ENCODE results near the gene DISP1. TPM values are rescaled to one million over a fixed set of nuclear protein-coding genes. Genes with fewer than 3 reads are reported as not detected.
A peak's percentile ranks its signal among the peaks of the same experiment; 100 is the strongest.

Gene DISP1, protein sequence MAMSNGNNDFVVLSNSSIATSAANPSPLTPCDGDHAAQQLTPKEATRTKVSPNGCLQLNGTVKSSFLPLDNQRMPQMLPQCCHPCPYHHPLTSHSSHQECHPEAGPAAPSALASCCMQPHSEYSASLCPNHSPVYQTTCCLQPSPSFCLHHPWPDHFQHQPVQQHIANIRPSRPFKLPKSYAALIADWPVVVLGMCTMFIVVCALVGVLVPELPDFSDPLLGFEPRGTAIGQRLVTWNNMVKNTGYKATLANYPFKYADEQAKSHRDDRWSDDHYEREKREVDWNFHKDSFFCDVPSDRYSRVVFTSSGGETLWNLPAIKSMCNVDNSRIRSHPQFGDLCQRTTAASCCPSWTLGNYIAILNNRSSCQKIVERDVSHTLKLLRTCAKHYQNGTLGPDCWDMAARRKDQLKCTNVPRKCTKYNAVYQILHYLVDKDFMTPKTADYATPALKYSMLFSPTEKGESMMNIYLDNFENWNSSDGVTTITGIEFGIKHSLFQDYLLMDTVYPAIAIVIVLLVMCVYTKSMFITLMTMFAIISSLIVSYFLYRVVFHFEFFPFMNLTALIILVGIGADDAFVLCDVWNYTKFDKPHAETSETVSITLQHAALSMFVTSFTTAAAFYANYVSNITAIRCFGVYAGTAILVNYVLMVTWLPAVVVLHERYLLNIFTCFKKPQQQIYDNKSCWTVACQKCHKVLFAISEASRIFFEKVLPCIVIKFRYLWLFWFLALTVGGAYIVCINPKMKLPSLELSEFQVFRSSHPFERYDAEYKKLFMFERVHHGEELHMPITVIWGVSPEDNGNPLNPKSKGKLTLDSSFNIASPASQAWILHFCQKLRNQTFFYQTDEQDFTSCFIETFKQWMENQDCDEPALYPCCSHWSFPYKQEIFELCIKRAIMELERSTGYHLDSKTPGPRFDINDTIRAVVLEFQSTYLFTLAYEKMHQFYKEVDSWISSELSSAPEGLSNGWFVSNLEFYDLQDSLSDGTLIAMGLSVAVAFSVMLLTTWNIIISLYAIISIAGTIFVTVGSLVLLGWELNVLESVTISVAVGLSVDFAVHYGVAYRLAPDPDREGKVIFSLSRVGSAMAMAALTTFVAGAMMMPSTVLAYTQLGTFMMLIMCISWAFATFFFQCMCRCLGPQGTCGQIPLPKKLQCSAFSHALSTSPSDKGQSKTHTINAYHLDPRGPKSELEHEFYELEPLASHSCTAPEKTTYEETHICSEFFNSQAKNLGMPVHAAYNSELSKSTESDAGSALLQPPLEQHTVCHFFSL (N-terminal part only)
- total RNA-seq (2013; cell fraction: nucleolus; rRNA removed) = 6.0 and 8.6 TPM in 2 replicates
- total RNA-seq (2014; rRNA removed) (0.34 and 0.82 TPM in 2 replicates), total RNA-seq (2014; rRNA removed; fragmentation: Illumina TruSeq; extraction: Trizol) (0.55 and 0.72 TPM in 2 replicates), total RNA-seq (2021) (0.72 and 0.96 TPM in 2 replicates), polyA plus RNA-seq (2011; rRNA removed) (1.3 TPM in 2 replicates), polyA plus RNA-seq (2014; fragmentation: Illumina TruSeq; extraction: Trizol) (0.65 and 0.76 TPM in 2 replicates), polyA plus RNA-seq (2014; fragmentation: Nextera tagmentation; extraction: Ambion mirVana) (under 1 TPM; 0.11 to 0.37 TPM), polyA plus RNA-seq (2014; rRNA removed) (0.38 and 0.46 TPM in 2 replicates), polyA plus RNA-seq (2016; fragmentation: Nextera tagmentation; extraction: Ambion mirVana) (1 to 10 TPM in 1 of 2 experiments, under 1 TPM in 1; 0.95 to 1.4 TPM), polyA minus RNA-seq (2011; rRNA and poly(A)+ RNA removed) (12.6 and 14.2 TPM in 2 replicates), Bru-seq, nascent RNA (percentile 41 among the genes with signal in this experiment), BruChase-seq, experiment 1, labeled RNA remaining after a 6-hour chase (percentile 33 among the genes with signal in this experiment), BruChase-seq, experiment 2, labeled RNA remaining after a 2-hour chase (percentile 41 among the genes with signal in this experiment)
- polyA plus RNA-seq (2011; ENCODE audit: low read depth) = 0.20 TPM
- 1.6 and 2.2 TPM in 2 replicates for polyA plus RNA-seq (2011; cell fraction: cytosol; rRNA removed)
- 2.2 and 3.1 TPM in 2 replicates for polyA plus RNA-seq (2011; cell fraction: nucleus; rRNA removed)
- 0.18 and 0.36 TPM in 2 replicates for polyA plus RNA-seq (2012)
- 1.2 and 2.0 TPM in 2 replicates for polyA minus RNA-seq (2011; cell fraction: cytosol; rRNA and poly(A)+ RNA removed)
- polyA minus RNA-seq (2011; cell fraction: nucleus; rRNA and poly(A)+ RNA removed) = 2.5 and 4.6 TPM in 2 replicates
- long read RNA-seq, experiment 1, partial matches to known transcripts = 0 of 1 reads
- long read RNA-seq, experiment 1, other reads (novel, unspliced or antisense) = 1 of 1 reads
- long read RNA-seq, experiment 2, partial matches to known transcripts = 0 of 1 reads
- long read RNA-seq, experiment 2, other reads (novel, unspliced or antisense) = 1 of 1 reads

DNA sequence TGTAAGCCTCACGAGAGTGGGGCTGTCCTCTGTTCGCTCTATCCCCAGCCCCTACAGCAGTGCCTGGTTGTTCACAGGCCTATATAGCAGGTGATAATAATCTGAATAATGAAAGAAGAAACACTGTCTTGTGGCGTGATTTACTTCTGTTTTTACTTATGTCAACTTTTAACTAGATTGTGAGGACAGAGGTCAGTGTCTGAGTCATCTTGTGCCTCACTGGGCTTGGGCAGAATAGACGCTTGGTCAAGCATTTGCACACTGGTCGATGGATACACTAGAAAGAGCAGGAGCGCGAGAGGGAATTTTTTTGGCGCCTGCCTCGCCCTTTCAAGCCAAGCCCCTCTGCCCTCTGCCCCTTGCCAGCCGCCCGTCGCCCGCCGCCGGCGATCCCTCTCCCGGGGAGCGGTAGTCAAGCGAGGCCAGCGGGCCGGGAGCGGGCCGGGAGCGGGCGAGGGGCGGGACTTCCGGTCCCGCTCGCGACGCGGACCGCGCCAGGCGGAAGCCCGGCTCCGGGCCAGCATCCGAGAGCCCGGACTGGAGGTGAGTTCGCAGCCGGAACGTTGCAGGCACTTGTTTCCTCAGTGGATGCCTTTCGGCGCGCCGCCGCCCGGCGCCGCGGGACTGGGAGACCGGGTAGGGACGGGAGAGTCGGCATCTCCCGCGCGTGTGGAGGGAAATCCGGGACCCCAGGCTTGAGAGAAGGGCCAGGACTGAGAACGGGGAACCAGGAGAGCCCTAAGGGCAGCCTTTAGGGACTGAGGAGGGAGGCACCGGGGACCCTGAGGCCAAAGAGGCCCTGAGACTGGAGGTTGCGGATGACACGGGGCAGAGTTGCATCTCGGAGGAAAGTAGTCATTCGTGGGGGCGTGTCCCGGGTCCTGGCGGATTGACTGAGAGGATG is at the start of gene DISP1:
TSS of gene DISP1 (plus strand) at position 504 of the 904 bp plus-strand sequence. CDS start 127,785 bp downstream, outside the sequence.
- SMC1A ChIA-PET (ENCODE audit: uncharacterized antibody, unreplicated experiment) = no interaction called here
- no TSS peak for BruUV-seq (replicated peaks)
- Histone ChIP-seq H3K36me3 (ENCODE audit: control insufficient read depth in 2 of 2, insufficient read depth in 2 of 2, low read length in 1 of 2) (no peaks in the 10 kb centered on the region), H3K27me3 (replicated peaks in 1 of 2; ENCODE audit: control insufficient read depth in 2 of 2, insufficient read depth in 2 of 2, low read length in 1 of 2) (no peaks in the 10 kb centered on the region), H3K79me2 (ENCODE audit: control insufficient read depth, insufficient read depth, low read length) (no peaks in the 10 kb centered on the region), H3K4me1 (ENCODE audit: control insufficient read depth, insufficient read depth, low read length) (no peaks in the 10 kb centered on the region), H3K4me3 (peak within 1 kb of the TSS; percentile 76), H3K9me3 (replicated peaks; ENCODE audit: control insufficient read depth, insufficient read depth, low read length) (no peaks in the 10 kb centered on the region), H3K9ac (ENCODE audit: control insufficient read depth, insufficient read depth, low read length) (peak within 1 kb of the TSS; percentile 71), H4K20me1 (ENCODE audit: control insufficient read depth, insufficient read depth) (no peaks in the 10 kb centered on the region), H3K4me2 (ENCODE audit: control insufficient read depth, insufficient read depth) (peak within 1 kb of the TSS; percentile 32), H2AFZ (ENCODE audit: control insufficient read depth, low read depth, low read length) (peak within 1 kb of the TSS; percentile 91), H3K27ac (ENCODE audit: control insufficient read depth, insufficient read depth) (0 out of 2 replicates have a peak within 1 kb of the TSS, but pooled peaks have one; percentile 29)
- under 1% methylated on average over 63 of the region's 67 CpGs for WGBS (ENCODE audit: insufficient coverage, insufficient replicate concordance, low lambda C conversion rate, missing lambda C conversion rate)
- DNase-seq (ENCODE audit: low read depth, low spot score) (peak; percentile 35), FAIRE-seq (peak; percentile 59), ATAC-seq (peak; percentile 90)
- intact Hi-C loops (cut with micrococcal nuclease; ENCODE audit: unreplicated experiment) = loop anchor here (5.0 to 10.0 kb wide), 2 partner anchors 268 to 870 kb away; no protein-coding TSS in a partner anchor
- in situ Hi-C loops (cut with MboI) = no loop called here
- CTCF ChIA-PET = interaction anchor here (1.0 to 2.8 kb wide), 2 partner anchors 21 to 309 kb away, joined by 3 to 6 read pairs; no protein-coding TSS in a partner anchor
- RAD21 ChIA-PET (ENCODE audit: unreplicated experiment) = interaction anchor here (1.0 to 1.4 kb wide), 2 partner anchors 20 to 319 kb away, joined by 3 read pairs; no protein-coding TSS in a partner anchor
- POLR2A ChIA-PET = no interaction called here
- TF ChIP-seq RELA (IDR thresholded peaks at IDR 0.05; ENCODE audit: borderline replicate concordance, partially characterized antibody) = no peak
- TF ChIP-seq, protein P1, sequence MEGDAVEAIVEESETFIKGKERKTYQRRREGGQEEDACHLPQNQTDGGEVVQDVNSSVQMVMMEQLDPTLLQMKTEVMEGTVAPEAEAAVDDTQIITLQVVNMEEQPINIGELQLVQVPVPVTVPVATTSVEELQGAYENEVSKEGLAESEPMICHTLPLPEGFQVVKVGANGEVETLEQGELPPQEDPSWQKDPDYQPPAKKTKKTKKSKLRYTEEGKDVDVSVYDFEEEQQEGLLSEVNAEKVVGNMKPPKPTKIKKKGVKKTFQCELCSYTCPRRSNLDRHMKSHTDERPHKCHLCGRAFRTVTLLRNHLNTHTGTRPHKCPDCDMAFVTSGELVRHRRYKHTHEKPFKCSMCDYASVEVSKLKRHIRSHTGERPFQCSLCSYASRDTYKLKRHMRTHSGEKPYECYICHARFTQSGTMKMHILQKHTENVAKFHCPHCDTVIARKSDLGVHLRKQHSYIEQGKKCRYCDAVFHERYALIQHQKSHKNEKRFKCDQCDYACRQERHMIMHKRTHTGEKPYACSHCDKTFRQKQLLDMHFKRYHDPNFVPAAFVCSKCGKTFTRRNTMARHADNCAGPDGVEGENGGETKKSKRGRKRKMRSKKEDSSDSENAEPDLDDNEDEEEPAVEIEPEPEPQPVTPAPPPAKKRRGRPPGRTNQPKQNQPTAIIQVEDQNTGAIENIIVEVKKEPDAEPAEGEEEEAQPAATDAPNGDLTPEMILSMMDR (IDR thresholded peaks at IDR 0.05 in 2 of 3, conservative IDR thresholded peaks at IDR 0.05 in 1 of 3; ENCODE audit: control insufficient read depth in 2 of 3, extremely low read depth in 1 of 3, insufficient read depth in 1 of 3, low read depth in 3 of 3, low read length in 3 of 3) = no peak
- TF ChIP-seq, protein P2, sequence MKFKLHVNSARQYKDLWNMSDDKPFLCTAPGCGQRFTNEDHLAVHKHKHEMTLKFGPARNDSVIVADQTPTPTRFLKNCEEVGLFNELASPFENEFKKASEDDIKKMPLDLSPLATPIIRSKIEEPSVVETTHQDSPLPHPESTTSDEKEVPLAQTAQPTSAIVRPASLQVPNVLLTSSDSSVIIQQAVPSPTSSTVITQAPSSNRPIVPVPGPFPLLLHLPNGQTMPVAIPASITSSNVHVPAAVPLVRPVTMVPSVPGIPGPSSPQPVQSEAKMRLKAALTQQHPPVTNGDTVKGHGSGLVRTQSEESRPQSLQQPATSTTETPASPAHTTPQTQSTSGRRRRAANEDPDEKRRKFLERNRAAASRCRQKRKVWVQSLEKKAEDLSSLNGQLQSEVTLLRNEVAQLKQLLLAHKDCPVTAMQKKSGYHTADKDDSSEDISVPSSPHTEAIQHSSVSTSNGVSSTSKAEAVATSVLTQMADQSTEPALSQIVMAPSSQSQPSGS (IDR thresholded peaks at IDR 0.05; ENCODE audit: low read length) = no peak
- TF ChIP-seq GABPA (IDR thresholded peaks at IDR 0.05; ENCODE audit: low read depth) = peak; percentile 83
- no peak for TF ChIP-seq CHD1 (IDR thresholded peaks at IDR 0.05; ENCODE audit: low read depth, low read length)
- no peak for TF ChIP-seq RAD51 (IDR thresholded peaks at IDR 0.05)

All from GM12878 (cell line).